IPS-18a (cell line): ENCODE results near the gene WDR47.

Experiments used
- H3K27ac ChIP-seq: one replicate; pipeline ENCODE4 v1.5.1; 2013; ENCODE audit warnings: low read length
- H3K27me3 ChIP-seq: one replicate; pipeline ENCODE4 v1.6.1; 2013; ENCODE audit warnings: mild to moderate bottlenecking, low read length; ENCODE audit not compliant: control insufficient read depth, insufficient read depth
- H3K36me3 ChIP-seq: one replicate; pipeline ENCODE4 v1.6.1; 2013; ENCODE audit warnings: low read depth, low read length; ENCODE audit not compliant: control insufficient read depth
- H3K4me1 ChIP-seq: one replicate; pipeline ENCODE4 v1.6.1; 2013; ENCODE audit warnings: low read depth, low read length; ENCODE audit not compliant: control insufficient read depth
- H3K4me3 ChIP-seq: one replicate; pipeline ENCODE4 v1.5.1; 2013; ENCODE audit warnings: low read length
- H3K9ac ChIP-seq: one replicate; pipeline ENCODE4 v1.6.1; 2013; ENCODE audit warnings: mild to moderate bottlenecking, low read length, moderate library complexity
- H3K9me3 ChIP-seq: one replicate; pipeline ENCODE4 v1.6.1; 2013; ENCODE audit warnings: low read depth, low read length; ENCODE audit not compliant: control insufficient read depth

Gene WDR47

GRCh38 chr1:109041621-109042468 is at the start of gene WDR47:
WDR47 (minus strand) TSS chr1:109042102; CDS start chr1:109023512, 18,590 bp downstream.
- no peaks in the 10 kb centered on the region for H3K36me3 ChIP-seq
- no peaks in the 10 kb centered on the region for H3K27me3 ChIP-seq
- peak within 1 kb of the TSS; percentile 36 for H3K9ac ChIP-seq
- peaks cover 10% of the 10 kb centered on the region for H3K4me1 ChIP-seq
- no peaks in the 10 kb centered on the region for H3K9me3 ChIP-seq
- H3K4me3 ChIP-seq = peak within 1 kb of the TSS; percentile 64
- no peak within 1 kb of the TSS for H3K27ac ChIP-seq

DNA sequence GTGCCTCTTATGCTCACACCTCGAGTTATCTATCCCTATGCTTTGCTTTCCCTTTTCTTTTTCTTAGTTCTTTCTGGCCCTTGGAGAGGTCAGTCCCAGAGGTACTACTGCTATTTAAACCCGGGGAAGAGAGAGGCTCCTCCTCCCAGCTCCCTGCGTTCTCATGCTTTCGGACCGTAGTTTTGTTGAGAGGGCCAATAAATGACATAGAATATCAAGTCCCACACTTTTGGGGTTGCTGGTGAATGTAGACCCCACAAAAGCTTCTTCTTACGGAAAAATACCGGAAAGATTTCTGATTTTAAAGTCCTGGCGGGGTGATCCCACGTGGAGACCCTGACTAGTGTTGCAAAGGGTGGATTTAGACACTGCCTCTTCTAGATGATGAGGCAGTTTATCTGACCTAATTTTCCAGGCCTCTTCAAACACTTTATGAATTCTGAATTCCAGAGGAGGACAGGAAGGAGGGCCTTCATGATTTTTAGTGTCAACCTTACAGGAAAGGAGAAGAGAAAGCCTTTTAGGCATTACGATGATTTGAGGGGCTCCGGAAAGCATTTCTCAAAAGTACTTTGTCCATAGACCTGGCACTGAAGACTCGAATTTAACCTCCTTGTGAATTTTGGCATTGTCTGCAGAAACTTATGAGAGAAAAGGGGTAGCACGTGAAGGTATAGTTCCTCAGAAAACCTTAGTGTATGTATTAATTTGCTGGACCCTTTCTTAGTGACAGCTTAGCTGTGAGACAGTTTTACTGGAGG is 49.4 kb upstream of the WDR47 start:
- Histone ChIP-seq H3K4me1 (peaks cover 7% of the 10 kb centered on the region), H3K4me3 (peak overlapping the region; percentile 97)

DNA sequence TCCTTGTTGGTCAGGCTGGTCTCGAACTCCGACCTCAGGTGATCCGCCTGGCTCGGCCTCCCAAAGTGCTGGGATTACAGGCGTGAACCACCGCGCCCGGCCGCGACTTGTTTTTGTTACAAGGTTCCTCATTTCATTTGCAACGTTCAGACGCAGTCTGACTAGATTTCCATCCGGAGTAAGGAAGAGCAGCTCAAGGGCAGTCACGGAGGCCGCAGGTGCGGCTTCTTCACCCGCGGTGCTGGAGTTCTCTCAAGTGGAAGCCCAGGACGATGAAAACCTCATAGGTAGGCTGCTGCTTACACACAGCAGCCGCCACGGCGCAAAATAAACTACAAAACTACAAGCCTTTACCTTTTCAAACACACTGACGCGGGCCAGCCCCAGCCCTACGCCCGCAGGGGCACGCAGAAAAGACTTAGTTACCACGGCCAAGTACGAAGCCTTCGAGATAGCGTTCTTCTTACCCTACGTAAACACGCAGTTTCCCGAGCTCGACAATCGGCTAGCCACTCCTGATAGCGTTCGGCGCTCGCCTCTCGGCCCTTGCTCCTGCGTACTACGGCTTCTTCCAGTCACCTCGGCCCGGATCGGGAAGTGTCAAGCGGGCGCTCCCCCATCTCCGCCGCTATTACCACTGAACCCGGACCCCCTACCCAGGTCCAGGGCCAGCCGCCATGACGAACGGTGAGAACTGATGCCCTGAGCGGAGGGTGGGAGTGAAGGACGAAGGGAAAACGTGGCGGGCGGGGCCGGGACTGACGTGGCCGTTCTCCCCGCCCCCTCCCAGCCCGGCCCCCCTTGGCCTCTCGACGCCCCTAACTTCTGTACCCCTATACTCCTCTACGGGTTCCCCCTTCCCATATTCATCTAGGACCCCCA is 48.5 kb upstream of the WDR47 start, which contains the start of gene TMEM167B:
Gene TMEM167B, plus strand, starts transcription at position 569 of the 882 bp plus-strand sequence. Its CDS starts 109 bp downstream, at position 678.
- H3K9me3 ChIP-seq = no peaks in the 10 kb centered on the region
- no peaks in the 10 kb centered on the region for H3K36me3 ChIP-seq
- H3K4me3 ChIP-seq = peak within 1 kb of the TSS; percentile 97
- peak within 1 kb of the TSS; percentile 86 for H3K9ac ChIP-seq
- H3K27me3 ChIP-seq = no peaks in the 10 kb centered on the region
- peaks cover 7% of the 10 kb centered on the region for H3K4me1 ChIP-seq
- H3K27ac ChIP-seq = peak within 1 kb of the TSS; percentile 60

More for the DNA sequence above, 49.4 kb upstream of the WDR47 start:
- H3K36me3 ChIP-seq = no peaks in the 10 kb centered on the region
- no peaks in the 10 kb centered on the region for H3K9me3 ChIP-seq
- peak overlapping the region; percentile 86 for H3K9ac ChIP-seq
- H3K27ac ChIP-seq = peak overlapping the region; percentile 60
- H3K27me3 ChIP-seq = no peaks in the 10 kb centered on the region

- H3K9ac ChIP-seq = no peak overlapping the region
- H3K4me3 ChIP-seq = peak overlapping the region; percentile 10
- no peaks in the 10 kb centered on the region for H3K36me3 ChIP-seq
- H3K4me1 ChIP-seq = peaks cover 7% of the 10 kb centered on the region
- H3K27ac ChIP-seq = no peak overlapping the region
- H3K9me3 ChIP-seq = no peaks in the 10 kb centered on the region
- H3K27me3 ChIP-seq = no peaks in the 10 kb centered on the region
Measured at GRCh38 chr1:109089242-109090015, 47.5 kb upstream of the WDR47 start.

- H3K9me3 ChIP-seq = no peaks in the 10 kb centered on the region
- no peak overlapping the region for H3K4me3 ChIP-seq
- H3K27me3 ChIP-seq = no peaks in the 10 kb centered on the region
- peaks cover 15% of the 10 kb centered on the region for H3K4me1 ChIP-seq
- no peaks in the 10 kb centered on the region for H3K36me3 ChIP-seq
- no peak overlapping the region for H3K27ac ChIP-seq
- no peak overlapping the region for H3K9ac ChIP-seq
Measured at GRCh38 chr1:109084563-109085517, 42.9 kb upstream of the WDR47 start.

- Histone ChIP-seq H3K27ac (no peak overlapping the region), H3K4me1 (peaks cover 12% of the 10 kb centered on the region), H3K4me3 (no peak overlapping the region), H3K9ac (no peak overlapping the region), H3K36me3 (no peaks in the 10 kb centered on the region), H3K9me3 (no peaks in the 10 kb centered on the region), H3K27me3 (no peaks in the 10 kb centered on the region)
Measured at GRCh38 chr1:109083923-109084322, 42.0 kb upstream of the WDR47 start.

GRCh38 chr1:109083501-109083900 is 41.6 kb upstream of the WDR47 start:
- no peaks in the 10 kb centered on the region for H3K36me3 ChIP-seq
- peaks cover 12% of the 10 kb centered on the region for H3K4me1 ChIP-seq
- no peaks in the 10 kb centered on the region for H3K9me3 ChIP-seq
- H3K27ac ChIP-seq = no peak overlapping the region
- H3K27me3 ChIP-seq = no peaks in the 10 kb centered on the region
- H3K9ac ChIP-seq = no peak overlapping the region
- no peak overlapping the region for H3K4me3 ChIP-seq

GRCh38 chr1:109080441-109081082 is 38.7 kb upstream of the WDR47 start:
- no peaks in the 10 kb centered on the region for H3K9me3 ChIP-seq
- no peaks in the 10 kb centered on the region for H3K27me3 ChIP-seq
- H3K9ac ChIP-seq = no peak overlapping the region
- H3K36me3 ChIP-seq = no peaks in the 10 kb centered on the region
- H3K4me1 ChIP-seq = peaks cover 17% of the 10 kb centered on the region
- no peak overlapping the region for H3K27ac ChIP-seq
- no peak overlapping the region for H3K4me3 ChIP-seq

- Histone ChIP-seq H3K4me3 (no peak overlapping the region), H3K36me3 (no peaks in the 10 kb centered on the region), H3K9me3 (no peaks in the 10 kb centered on the region), H3K27me3 (no peaks in the 10 kb centered on the region), H3K27ac (no peak overlapping the region), H3K4me1 (peaks cover 20% of the 10 kb centered on the region), H3K9ac (no peak overlapping the region)
Measured at GRCh38 chr1:109079240-109079622, 37.3 kb upstream of the WDR47 start.
